Right cardiac atrium (tissue), 5 donors: Measurements from ENCODE around the gene PYGO2. TPM values are rescaled to one million over a fixed set of nuclear protein-coding genes. Genes with fewer than 3 reads are reported as not detected.
"Not testable (repeated sequence)": the region's sequence is repeated elsewhere in the genome, so short reads cannot be mapped to it uniquely, and the experiment has no call there.

ENCODE experiments used
- ATAC-seq, 2 donors: fragments of 200-7000 bp; cut with Tn5 transposase; one replicate each; pipeline versions ENCODE4 v1.8.0 to v1.9.1; 2020; ENCODE audit warnings: moderate library complexity in 2 of 2, mild to moderate bottlenecking in 1 of 2
- DNase-seq, 3 donors: peaks; one replicate each; pipeline ENCODE4 v3.0.0-alpha.2; 2020
- H3K27ac ChIP-seq: one replicate; pipeline ENCODE4 v1.5.1; 2013; ENCODE audit warnings: mild to moderate bottlenecking, low read length, control low read depth, moderate library complexity
- H3K27me3 ChIP-seq: one replicate; pipeline ENCODE4 v1.6.1; 2013; ENCODE audit not compliant: control insufficient read depth, insufficient read depth
- H3K4me1 ChIP-seq: one replicate; pipeline ENCODE4 v1.6.1; 2013; ENCODE audit warnings: low read length; ENCODE audit not compliant: control insufficient read depth, insufficient read depth
- H3K4me3 ChIP-seq: one replicate; pipeline ENCODE4 v1.5.1; 2013; ENCODE audit warnings: low read length, control low read depth
- H3K9me3 ChIP-seq: one replicate; pipeline ENCODE4 v1.6.1; 2013; ENCODE audit warnings: low read length; ENCODE audit not compliant: control insufficient read depth
- WGBS: extraction: QIAGEN DNeasy Blood & Tissue Kit; methylation state at CpG from one replicate; pipeline ENCODE4 v1.1.7; 2013; 5-methylcytosine and 5-hydroxymethylcytosine counted together
- intact Hi-C, 4 donors: fragments of 100-400 bp; cut with DNase I; formaldehyde crosslinking; loops; one replicate each; pipeline versions ENCODE4 v1.11.0 to v1.14.0; 2022 to 2023
- polyA plus RNA-seq: library from polyadenylated mRNA; stranded (reverse); fragments of 200-250 nt; gene quantifications from one replicate; pipeline ENCODE4 v1.2.3, GENCODE V29; 2013
- total RNA-seq, 4 donors: library from RNA; stranded (reverse); fragmentation: NEBNext Ultra II Directional; extraction: Animal tissue kit (Norgen Biotek cat#: 25700); gene quantifications; one replicate each; pipeline ENCODE4 v1.2.1, GENCODE V29; 2021
- donor health status: healthy with polysubstance abuse.
- donor health status: DM: no; HTN: yes; CAD: no.
- donor health status: DM: no; HTN: no; CAD: no.
- donor health status: DM: no; HTN: yes; CAD: no; lungs with severe emphysema.
- donor health status: DM: yes; HTN: yes; CAD: no.

The PYGO2 gene
- total and polyA plus RNA-seq, 5 donors = 14.3 to 22.0 (median 18.5) TPM

DNA sequence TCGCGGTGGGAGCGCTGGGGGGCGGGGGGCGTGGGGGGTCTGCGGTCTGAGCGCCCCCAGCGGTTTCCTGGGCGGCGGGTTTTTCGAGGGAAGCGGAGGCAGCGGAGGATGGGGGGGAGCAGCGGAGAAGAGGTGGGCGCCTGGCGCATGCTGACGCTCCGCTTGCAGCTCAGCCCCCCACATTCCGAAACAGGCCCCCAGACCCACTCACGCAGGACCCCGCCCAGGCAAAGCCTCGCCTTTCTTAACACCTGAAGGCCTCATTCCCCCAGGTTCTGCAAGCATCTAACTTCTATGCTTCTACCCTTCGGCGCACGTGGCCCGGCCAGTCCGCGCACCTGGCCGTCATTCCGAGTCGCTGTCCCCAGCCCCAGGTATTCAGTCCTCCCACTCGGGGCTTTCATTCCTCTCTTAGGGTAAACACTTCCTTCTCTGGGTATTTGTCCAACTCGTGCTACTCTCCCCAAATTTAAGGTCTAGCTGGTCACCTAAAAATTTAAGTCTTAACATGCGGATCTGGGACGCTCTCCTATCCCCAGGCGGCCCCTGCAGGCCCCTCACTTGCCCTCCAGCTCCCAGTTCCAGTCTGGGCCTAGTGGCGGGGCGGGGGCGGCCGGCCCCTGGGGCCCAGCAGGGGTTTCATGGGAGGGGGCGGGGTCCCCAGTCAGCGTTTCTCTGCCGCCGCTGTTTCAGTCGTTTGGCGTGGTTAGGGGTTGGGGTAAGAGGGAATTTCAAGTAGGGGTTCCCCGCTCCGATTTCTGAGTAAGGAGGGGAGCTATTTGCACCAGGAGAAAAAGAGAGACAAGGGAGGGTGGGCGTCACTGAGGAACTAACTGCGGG is 38.2 kb upstream of the PYGO2 start:
- ATAC-seq (no peak), DNase-seq (peak; percentile 27 to 71 (median 58))
- intact Hi-C loops = no loop called here
- H3K4me3 ChIP-seq = peak overlapping the region; percentile 87
- peaks cover 11% of the 10 kb centered on the region for H3K4me1 ChIP-seq
- peak overlapping the region; percentile 90 for H3K27ac ChIP-seq
- no peaks in the 10 kb centered on the region for H3K9me3 ChIP-seq
- WGBS = 1% methylated on average over 50 of the region's 50 CpGs
- H3K27me3 ChIP-seq = no peaks in the 10 kb centered on the region

DNA sequence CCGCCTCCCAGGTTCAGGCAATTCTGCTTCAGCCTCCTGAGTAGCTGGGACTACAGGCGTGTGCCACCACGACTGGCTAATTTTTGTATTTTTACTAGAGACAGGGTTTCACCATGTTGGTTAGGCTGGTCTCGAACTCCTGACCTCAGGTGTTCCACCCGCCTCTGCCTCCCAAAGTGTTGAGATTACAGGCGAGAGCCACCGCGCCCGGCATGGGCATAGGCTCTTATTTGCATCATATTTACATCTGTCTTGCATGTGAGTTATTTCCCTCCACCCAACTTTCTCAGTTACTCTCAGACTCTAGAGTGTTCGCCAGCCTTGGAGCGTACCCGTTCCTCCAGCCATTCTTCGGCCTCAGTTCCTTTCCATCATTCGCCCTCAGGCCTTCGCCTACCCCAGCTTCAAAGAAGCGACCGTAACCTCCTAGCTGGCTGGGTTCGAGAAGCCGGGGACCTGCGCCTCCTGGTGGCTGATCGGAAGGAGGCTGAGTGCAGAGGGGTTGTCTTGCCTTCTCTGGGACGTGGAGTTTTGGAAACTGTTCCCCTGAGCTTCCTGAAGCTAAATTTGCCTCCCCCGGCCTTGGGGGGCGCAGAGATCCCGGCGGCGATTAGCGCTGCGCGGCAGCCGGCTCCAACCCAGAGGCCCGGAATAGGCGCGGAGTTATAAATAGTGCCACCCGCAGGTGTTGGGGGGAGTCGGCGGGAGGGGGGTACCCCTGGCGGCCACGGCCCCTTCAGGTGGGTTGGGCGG is 37.4 kb upstream of the PYGO2 start:
- Histone ChIP-seq H3K4me1 (peaks cover 5% of the 10 kb centered on the region), H3K9me3 (no peaks in the 10 kb centered on the region), H3K27ac (peak overlapping the region; percentile 30), H3K27me3 (no peaks in the 10 kb centered on the region), H3K4me3 (peak overlapping the region; percentile 87)
- peak; percentile 76 to 89 (median 89) for DNase-seq
- 11% methylated on average over 40 of the region's 40 CpGs for WGBS
- intact Hi-C loops = no loop called here
- no peak for ATAC-seq

DNA sequence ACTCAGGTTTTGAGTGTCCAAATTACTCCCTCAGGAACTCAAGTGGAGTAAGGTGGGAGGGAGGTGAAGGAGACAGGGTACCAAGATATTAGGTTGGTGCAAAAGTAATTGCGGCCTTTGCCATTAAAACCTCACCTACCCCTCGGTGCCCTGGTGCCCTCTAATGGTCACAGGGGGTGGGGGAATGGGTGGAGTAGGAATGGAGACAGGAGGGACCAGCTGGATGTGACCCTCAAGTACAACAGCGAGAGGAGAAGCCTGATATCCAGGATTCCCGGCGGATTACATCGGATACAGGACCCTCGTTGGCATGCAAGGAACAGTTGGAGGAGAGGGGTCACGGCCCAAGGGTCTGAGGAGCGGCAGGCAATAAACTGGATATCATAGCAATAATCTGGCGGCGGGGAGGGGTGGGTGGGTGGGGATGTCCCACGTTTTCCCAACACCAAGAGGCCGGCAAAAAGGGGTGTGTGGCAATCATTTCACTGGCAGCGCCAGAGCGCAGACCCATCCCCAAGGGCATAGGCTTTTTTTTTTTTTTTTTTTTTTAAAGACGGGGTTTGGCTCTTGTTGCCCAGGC is 36.7 kb upstream of the PYGO2 start:
- H3K9me3 ChIP-seq = no peaks in the 10 kb centered on the region
- ATAC-seq = no peak
- WGBS = 76% methylated on average over 16 of the region's 16 CpGs
- intact Hi-C loops = no loop called here
- no peak overlapping the region for H3K4me3 ChIP-seq
- DNase-seq = peak in 2 of 3 donors; percentile 23 to 52
- no peak overlapping the region for H3K27ac ChIP-seq
- no peaks in the 10 kb centered on the region for H3K27me3 ChIP-seq
- H3K4me1 ChIP-seq = peaks cover 5% of the 10 kb centered on the region

DNA sequence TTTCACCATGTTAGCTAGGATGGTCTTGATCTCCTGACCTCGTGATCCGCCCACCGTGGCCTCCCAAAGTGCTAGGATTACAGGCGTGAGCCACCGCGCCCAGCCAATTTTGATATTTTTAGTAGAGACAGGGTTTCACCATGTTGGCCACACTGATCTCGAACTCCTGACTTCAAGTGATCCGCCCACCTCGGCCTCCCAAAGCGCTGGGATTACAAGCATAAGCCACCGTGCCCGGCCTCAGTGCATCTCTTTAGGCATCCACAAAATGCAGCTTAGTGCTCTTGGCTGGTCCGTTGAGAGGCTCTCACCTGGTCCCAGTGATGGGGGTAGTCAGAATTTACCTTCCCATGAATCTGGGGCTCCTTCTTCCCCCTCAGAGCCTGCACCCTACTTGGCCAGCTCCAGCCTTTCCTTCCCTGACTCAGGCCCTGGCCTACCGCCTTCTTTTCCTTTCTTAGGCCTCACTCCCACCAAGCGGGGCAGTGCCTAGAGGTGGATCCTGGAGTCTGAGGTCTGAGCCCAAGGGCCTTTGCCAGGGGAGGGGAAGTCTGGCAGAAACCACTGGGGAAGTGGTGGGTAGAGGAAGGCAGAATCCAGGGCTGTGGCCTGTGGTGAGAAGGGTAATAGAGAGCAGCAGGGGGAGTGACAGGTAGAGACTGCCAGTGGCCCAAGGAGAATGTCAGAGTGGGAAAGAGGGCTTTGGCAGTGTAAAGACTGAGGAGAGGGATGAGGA is 35.6 kb upstream of the PYGO2 start:
- intact Hi-C loops = no loop called here
- H3K27me3 ChIP-seq = no peaks in the 10 kb centered on the region
- H3K27ac ChIP-seq = no peak overlapping the region
- no peak overlapping the region for H3K4me3 ChIP-seq
- 85% methylated on average over 15 of the region's 15 CpGs for WGBS
- H3K4me1 ChIP-seq = peaks cover 5% of the 10 kb centered on the region
- ATAC-seq = no peak
- DNase-seq = peak in 2 of 3 donors; percentile 39 to 50
- no peaks in the 10 kb centered on the region for H3K9me3 ChIP-seq

DNA sequence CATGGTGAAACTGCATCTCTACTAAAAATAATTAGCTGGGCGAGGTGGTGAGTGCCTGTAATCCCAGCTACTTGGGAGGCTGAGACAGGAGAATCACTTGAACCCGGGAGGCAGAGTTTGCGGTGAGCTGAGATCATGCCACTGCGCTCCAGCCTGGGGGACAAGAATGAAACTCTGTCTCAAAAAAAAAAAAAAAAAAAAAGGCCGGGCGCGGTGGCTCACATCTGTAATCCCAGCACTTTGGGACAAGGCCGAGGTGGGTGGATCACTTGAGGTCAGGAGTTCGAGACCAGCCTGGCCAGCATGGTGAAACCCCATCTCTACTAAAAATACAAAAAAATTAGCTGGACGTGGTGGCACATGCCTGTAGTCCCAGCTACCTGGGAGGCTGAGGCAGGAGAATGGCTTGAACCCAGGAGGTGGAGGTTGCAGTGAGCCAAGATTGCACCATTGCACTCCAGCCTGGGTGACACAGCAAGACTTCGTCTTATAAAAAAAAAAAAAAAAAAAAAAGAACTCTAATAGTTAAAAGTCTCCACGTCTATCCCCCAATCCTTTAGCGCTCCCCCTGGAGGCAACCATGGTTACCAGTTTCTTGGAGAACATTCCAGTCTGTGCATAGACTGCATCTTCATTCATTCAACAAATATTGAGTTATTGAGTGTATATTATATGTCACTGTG is 33.9 kb upstream of the PYGO2 start:
- H3K27ac ChIP-seq, ATAC-seq, H3K4me1 ChIP-seq, H3K9me3 ChIP-seq, H3K27me3 ChIP-seq, H3K4me3 ChIP-seq, intact Hi-C loops: not testable (repeated sequence)
- DNase-seq = peak; percentile 70 to 76 (median 71)
- 60% methylated on average over 12 of the region's 13 CpGs for WGBS

DNA sequence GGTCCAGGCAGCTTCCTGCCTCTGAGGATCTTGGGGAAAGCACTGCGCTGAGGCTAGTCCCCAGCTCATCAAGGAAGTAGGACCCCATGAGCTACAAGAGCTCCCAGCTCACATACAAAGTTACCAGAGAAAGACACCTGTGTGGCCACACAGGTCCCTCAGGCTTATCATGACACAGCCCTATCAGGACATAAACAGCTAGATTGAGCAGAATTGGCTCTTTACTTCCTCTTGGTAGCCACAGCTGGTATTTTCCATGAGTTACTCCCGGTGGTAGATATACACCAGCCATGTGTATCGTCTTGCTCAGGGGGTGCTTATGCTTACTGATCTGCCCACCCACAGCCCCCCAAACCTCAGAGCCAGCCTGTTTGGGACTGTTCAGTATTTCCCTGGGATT is 33.0 kb upstream of the PYGO2 start:
- Histone ChIP-seq H3K27me3 (no peaks in the 10 kb centered on the region), H3K4me1 (peaks cover 3% of the 10 kb centered on the region), H3K4me3 (no peak overlapping the region), H3K27ac (no peak overlapping the region), H3K9me3 (no peaks in the 10 kb centered on the region)
- ATAC-seq (no peak), DNase-seq (peak in 1 of 3 donors; percentile 12)
- intact Hi-C loops = no loop called here
- 69% methylated on average over 3 of the region's 3 CpGs for WGBS

DNA sequence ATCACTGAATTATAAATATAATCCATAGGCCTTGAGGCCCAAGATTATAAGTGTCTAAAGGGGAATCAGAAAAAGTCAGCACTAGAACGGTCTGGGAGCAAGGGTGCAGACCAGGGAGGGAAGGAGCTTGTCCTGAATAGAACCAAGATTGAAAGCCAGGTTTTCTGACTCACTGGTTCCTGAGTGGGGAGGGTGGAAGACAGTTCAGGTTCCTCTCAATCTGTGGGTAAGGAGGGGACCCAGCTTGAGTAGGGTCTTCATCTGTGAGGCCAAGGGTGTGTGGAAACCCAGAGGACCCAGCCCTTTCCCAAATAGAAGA is 32.6 kb upstream of the PYGO2 start:
- 55% methylated on average over 1 of the region's 1 CpG for WGBS
- intact Hi-C loops = no loop called here

DNA sequence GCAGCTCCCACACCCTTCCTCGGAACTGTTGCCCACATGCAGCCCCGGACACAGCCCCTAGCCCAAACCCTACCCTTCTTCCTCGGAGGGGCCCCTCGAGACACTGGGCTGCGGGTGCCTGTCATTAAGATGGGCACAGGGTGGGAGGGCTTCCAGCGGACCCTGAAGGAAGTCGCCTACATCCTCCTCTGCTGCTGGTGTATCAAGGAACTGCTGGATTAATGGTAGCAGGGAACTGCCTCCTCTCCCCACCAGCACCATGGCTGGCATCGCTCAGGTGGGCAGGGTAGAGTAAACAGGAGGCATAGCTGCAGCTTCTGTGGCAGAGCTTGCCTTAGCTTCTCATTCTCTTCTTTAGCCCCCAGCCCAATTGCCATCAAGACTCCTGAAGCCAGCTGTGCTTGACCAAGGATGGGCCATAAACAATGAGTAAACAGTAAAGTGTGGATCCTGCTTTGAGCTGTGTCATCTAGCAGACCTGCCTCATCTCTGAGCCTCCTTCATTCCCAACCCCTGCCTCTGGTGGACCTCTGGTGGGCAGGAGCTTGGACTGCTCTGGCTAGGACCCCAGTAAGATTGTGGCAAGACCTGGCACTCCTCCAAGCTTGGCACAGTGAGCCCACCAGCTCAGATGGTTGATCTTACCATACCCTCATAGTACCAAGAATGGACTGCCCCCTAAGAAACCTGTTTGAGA is 32.1 kb upstream of the PYGO2 start, which contains the start of gene LENEP:
LENEP (plus strand) TSS at position 15 of the 697 bp plus-strand sequence; CDS start at position 37, 22 bp downstream.
- ATAC-seq = peak in 1 of 2 donors; percentile 3
- Histone ChIP-seq H3K9me3 (no peaks in the 10 kb centered on the region), H3K27ac (no peak within 1 kb of the TSS), H3K4me3 (no peak within 1 kb of the TSS), H3K27me3 (no peaks in the 10 kb centered on the region), H3K4me1 (no peaks in the 10 kb centered on the region)
- WGBS = 60% methylated on average over 8 of the region's 8 CpGs
- intact Hi-C loops = no loop called here
- DNase-seq = peak in 2 of 3 donors; percentile 35 to 42

More for the DNA sequence above, 32.6 kb upstream of the PYGO2 start:
- Histone ChIP-seq H3K27me3 (no peaks in the 10 kb centered on the region), H3K4me1 (peaks cover 3% of the 10 kb centered on the region), H3K9me3 (no peaks in the 10 kb centered on the region), H3K27ac (no peak overlapping the region), H3K4me3 (no peak overlapping the region)
- ATAC-seq (no peak), DNase-seq (peak in 2 of 3 donors; percentile 13 to 20)

DNA sequence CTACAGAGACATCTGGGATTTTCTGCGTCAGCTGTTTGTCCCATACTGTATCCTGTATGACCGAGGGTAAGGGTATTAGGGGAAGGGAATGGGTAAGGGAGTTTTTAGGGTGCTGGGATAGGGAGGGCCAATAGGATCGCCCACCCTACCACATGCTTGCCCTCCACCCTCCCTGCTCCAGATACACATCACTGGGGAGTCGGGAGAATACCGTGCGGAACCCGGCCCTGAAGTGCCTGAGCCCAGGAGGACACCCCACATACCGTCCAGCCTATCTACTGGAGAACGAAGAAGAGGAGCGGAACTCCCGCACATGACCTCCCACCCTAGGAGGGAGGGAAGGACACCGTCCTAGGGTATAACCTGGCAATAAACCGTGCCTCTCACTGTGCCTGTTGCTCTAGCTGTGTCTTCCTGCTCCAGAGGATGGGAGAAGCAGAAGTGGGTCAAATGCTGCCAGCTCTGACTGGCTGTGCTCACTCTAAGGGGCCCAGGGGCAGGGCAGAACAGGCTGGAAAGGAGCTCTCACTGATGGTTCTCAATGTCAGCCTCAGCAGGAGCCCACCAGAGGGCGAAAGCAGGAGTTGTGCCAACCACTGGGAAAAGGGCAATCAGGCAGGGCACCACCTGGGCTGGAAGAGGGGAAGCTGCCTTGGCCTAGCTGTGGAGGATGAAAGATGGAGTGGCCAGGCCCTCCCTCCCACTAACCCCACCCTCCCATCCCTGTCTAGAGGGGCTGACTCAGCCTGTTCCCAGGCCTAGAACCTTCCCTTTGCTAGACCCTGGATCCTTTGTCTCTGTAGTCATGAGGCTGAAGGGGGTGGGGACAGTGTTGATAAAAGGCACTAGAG is 31.4 kb upstream of the PYGO2 start:
- no peaks in the 10 kb centered on the region for H3K4me1 ChIP-seq
- peak in 2 of 3 donors; percentile 19 to 34 for DNase-seq
- intact Hi-C loops = no loop called here
- H3K9me3 ChIP-seq = no peaks in the 10 kb centered on the region
- no peak overlapping the region for H3K4me3 ChIP-seq
- WGBS = 84% methylated on average over 14 of the region's 14 CpGs
- no peak overlapping the region for H3K27ac ChIP-seq
- ATAC-seq = peak in 1 of 2 donors; percentile 16
- H3K27me3 ChIP-seq = no peaks in the 10 kb centered on the region
